SK-N-SH (cell line): Measurements from ENCODE around the gene CHPF2. TPM values are rescaled to one million over a fixed set of nuclear protein-coding genes. Genes with fewer than 3 reads are reported as not detected.

Source experiments
- CTCF ChIA-PET: fragments of 300-600, 350-600 bp; formaldehyde crosslinking; extraction: SDS; loops from one replicate; lab custom pipeline; 2021; lab: Yijun Ruan, JAX
- POLR2A ChIA-PET: fragments of 350-600 bp; sonication (Branson Sonifier 250); formaldehyde crosslinking; extraction: SDS; loops from one replicate; lab custom pipeline; 2020; ENCODE audit warnings: antibody characterized with exemption, inconsistent platforms; lab: Yijun Ruan, JAX
- DNase-seq: peaks from one replicate; pipeline ENCODE4 v3.0.0; 2012
- H2AFZ ChIP-seq: fragments of 200-600 bp; sonication (generic); 2 replicates; pipeline ENCODE4 v1.8.1; 2016; ENCODE audit warnings: antibody characterized with exemption, mild to moderate bottlenecking, low read depth
- H3F3A ChIP-seq: fragments of 200-600 bp; sonication (generic); replicated peaks from 2 replicates; pipeline ENCODE3; 2016; ENCODE audit warnings: antibody characterized with exemption, mild to moderate bottlenecking; ENCODE audit not compliant: insufficient read depth
- H3K27ac ChIP-seq, 2 experiments: fragments of 200-500 bp in 1 of 2; fragments of 200-600 bp in 1 of 2; sonication (Bioruptor generic) in 1 of 2; sonication (generic), shearing (Covaris generic) in 1 of 2; 2 replicates each; pipeline versions ENCODE4 v1.5.1 to v1.6.1; 2014 to 2016; ENCODE audit warnings: low read depth in 2 of 2, inconsistent platforms in 1 of 2, low read length in 1 of 2, mild to moderate bottlenecking in 1 of 2, mixed read lengths in 1 of 2
- H3K27me3 ChIP-seq: fragments of 200-600 bp; sonication (generic), shearing (Covaris generic); 2 replicates; pipeline ENCODE4 v1.6.1; 2016; ENCODE audit warnings: mixed run types; ENCODE audit not compliant: insufficient read depth
- H3K36me3 ChIP-seq, 2 experiments: fragments of 200-500 bp in 1 of 2; fragments of 200-600 bp in 1 of 2; sonication (Bioruptor generic) in 1 of 2; sonication (generic) in 1 of 2; replicated peaks in 1 of 2; 2 replicates each; pipeline versions ENCODE3 to v1.5.1; 2014 to 2016; ENCODE audit warnings: low read length in 1 of 2, mild to moderate bottlenecking in 1 of 2; ENCODE audit not compliant: insufficient read depth in 2 of 2, control insufficient read depth in 1 of 2
- H3K4me1 ChIP-seq, 2 experiments: fragments of 200-500 bp in 1 of 2; fragments of 200-600 bp in 1 of 2; sonication (Bioruptor generic) in 1 of 2; sonication (generic), shearing (Covaris generic) in 1 of 2; 2 replicates each; pipeline versions ENCODE4 v1.5.1 to v1.6.1; 2014 to 2016; ENCODE audit warnings: low read depth in 1 of 2, low read length in 1 of 2, mixed run types in 1 of 2; ENCODE audit not compliant: insufficient read depth in 2 of 2, control insufficient read depth in 1 of 2
- H3K4me2 ChIP-seq: fragments of 200-600 bp; sonication (generic), shearing (Covaris generic); 2 replicates; pipeline ENCODE4 v1.6.1; 2017; ENCODE audit warnings: mixed run types
- H3K4me3 ChIP-seq, 2 experiments: fragments of 200-500 bp in 1 of 2; fragments of 200-600 bp in 1 of 2; sonication (Bioruptor generic) in 1 of 2; sonication (generic), shearing (Covaris generic) in 1 of 2; 2 replicates each; pipeline versions ENCODE4 v1.5.1 to v1.8.1; 2014 to 2016; ENCODE audit warnings: low read depth in 2 of 2, inconsistent platforms in 1 of 2, low read length in 1 of 2, mild to moderate bottlenecking in 1 of 2, mixed read lengths in 1 of 2, moderate library complexity in 1 of 2
- H3K79me2 ChIP-seq: fragments of 200-600 bp; sonication (generic); 2 replicates; pipeline ENCODE4 v1.8.1; 2017; ENCODE audit warnings: mild to moderate bottlenecking; ENCODE audit not compliant: insufficient read depth
- H3K9ac ChIP-seq: fragments of 200-600 bp; sonication (generic); 2 replicates; pipeline ENCODE4 v1.6.1; 2017; ENCODE audit warnings: mixed run types
- H3K9me2 ChIP-seq: fragments of 200-600 bp; sonication (generic); 2 replicates; pipeline ENCODE4 v1.6.1; 2017; ENCODE audit warnings: mixed run types
- H3K9me3 ChIP-seq: fragments of 200-600 bp; sonication (generic); 2 replicates; pipeline ENCODE4 v1.6.1; 2017; ENCODE audit warnings: mixed run types, mild to moderate bottlenecking, moderate library complexity
- H4K20me1 ChIP-seq: fragments of 200-600 bp; sonication (generic); 2 replicates; pipeline ENCODE4 v1.6.1; 2017; ENCODE audit warnings: mild to moderate bottlenecking, mixed run types; ENCODE audit not compliant: insufficient read depth
- CHD2 ChIP-seq: fragments of 150-350 bp; IDR thresholded peaks from 2 replicates; pipeline ENCODE4 v1.6.1; 2018; ENCODE audit warnings: low read length; ENCODE audit not compliant: partially characterized antibody
- EP300 ChIP-seq, 2 experiments: IDR thresholded peaks; 2 replicates each; pipeline versions ENCODE4 v1.4.0 to v1.6.1; 2012; ENCODE audit warnings: borderline replicate concordance in 1 of 2, low read depth in 1 of 2, low read length in 1 of 2
- EZH2phosphoT487 ChIP-seq: fragments of 200-600 bp; sonication (generic); IDR thresholded peaks from 2 replicates; pipeline ENCODE4 v1.6.1; 2017; ENCODE audit warnings: low read depth, mixed run types, mild to moderate bottlenecking, antibody characterized with exemption, moderate library complexity, borderline replicate concordance
- FOXJ3 ChIP-seq: sonication (generic); formaldehyde crosslinking; IDR thresholded peaks from 2 replicates; pipeline ENCODE4 v1.5.1; 2020; ENCODE audit warnings: mild to moderate bottlenecking, missing genetic modification reagents
- FOXM1 ChIP-seq: IDR thresholded peaks from 2 replicates; pipeline ENCODE4 v1.4.0; 2012; ENCODE audit warnings: low read depth, mild to moderate bottlenecking
- GABPA ChIP-seq: IDR thresholded peaks from 2 replicates; pipeline ENCODE4 v1.4.0; 2012; ENCODE audit warnings: low read depth, mild to moderate bottlenecking
- GATA2 ChIP-seq: sonication (generic); formaldehyde crosslinking; IDR thresholded peaks from 2 replicates; pipeline ENCODE4 v1.5.0; 2020; ENCODE audit warnings: mild to moderate bottlenecking, missing genetic modification reagents
- JUND ChIP-seq: IDR thresholded peaks from 2 replicates; pipeline ENCODE4 v1.4.0; 2012
- MEF2A ChIP-seq: IDR thresholded peaks from 2 replicates; pipeline ENCODE4 v1.4.0; 2012; ENCODE audit warnings: low read depth, borderline replicate concordance
- POLR2AphosphoS5 ChIP-seq: IDR thresholded peaks from 2 replicates; pipeline ENCODE4 v1.6.1; 2012; ENCODE audit warnings: low read depth, low read length
- RAD21 ChIP-seq: IDR thresholded peaks from 2 replicates; pipeline ENCODE4 v1.6.1; 2012; ENCODE audit warnings: mild to moderate bottlenecking, low read length
- RFX5 ChIP-seq: IDR thresholded peaks from 2 replicates; pipeline ENCODE4 v1.6.1; 2012; ENCODE audit warnings: mild to moderate bottlenecking, improper control_type of control experiment, low read length
- RXRA ChIP-seq: IDR thresholded peaks from 2 replicates; pipeline ENCODE4 v1.4.0; 2012; ENCODE audit warnings: low read depth, mild to moderate bottlenecking, borderline replicate concordance
- SIN3A ChIP-seq: IDR thresholded peaks from 2 replicates; pipeline ENCODE4 v1.6.1; 2012; ENCODE audit warnings: low read depth, mild to moderate bottlenecking, low read length, moderate library complexity, borderline replicate concordance
- SMC3 ChIP-seq: IDR thresholded peaks from 2 replicates; pipeline ENCODE4 v1.6.1; 2012; ENCODE audit warnings: low read depth, low read length, improper control_type of control experiment
- TAF1 ChIP-seq: IDR thresholded peaks from 2 replicates; pipeline ENCODE4 v1.6.1; 2012; ENCODE audit warnings: low read depth, mild to moderate bottlenecking, low read length, moderate library complexity, borderline replicate concordance
- TCF12 ChIP-seq: IDR thresholded peaks from 2 replicates; pipeline ENCODE4 v1.4.0; 2012
- YY1 ChIP-seq: IDR thresholded peaks from 2 replicates; pipeline ENCODE4 v1.4.0; 2012; ENCODE audit warnings: low read depth, mild to moderate bottlenecking
- WGBS: methylation state at CpG from one replicate; pipeline ENCODE4 v1.1.6; 2017; ENCODE audit warnings: low lambda C conversion rate; 5-methylcytosine and 5-hydroxymethylcytosine counted together
- polyA plus RNA-seq, 3 experiments: library from polyadenylated mRNA; depleted of rRNA; stranded (reverse); fragments of >200 nt; gene quantifications; 2 replicates each; pipeline ENCODE4 v1.2.3, GENCODE V29; 2012

CHPF2 gene
- polyA plus RNA-seq, 1 of the 3 experiments (the other 2 are of a cell fraction): 68.6 TPM

DNA sequence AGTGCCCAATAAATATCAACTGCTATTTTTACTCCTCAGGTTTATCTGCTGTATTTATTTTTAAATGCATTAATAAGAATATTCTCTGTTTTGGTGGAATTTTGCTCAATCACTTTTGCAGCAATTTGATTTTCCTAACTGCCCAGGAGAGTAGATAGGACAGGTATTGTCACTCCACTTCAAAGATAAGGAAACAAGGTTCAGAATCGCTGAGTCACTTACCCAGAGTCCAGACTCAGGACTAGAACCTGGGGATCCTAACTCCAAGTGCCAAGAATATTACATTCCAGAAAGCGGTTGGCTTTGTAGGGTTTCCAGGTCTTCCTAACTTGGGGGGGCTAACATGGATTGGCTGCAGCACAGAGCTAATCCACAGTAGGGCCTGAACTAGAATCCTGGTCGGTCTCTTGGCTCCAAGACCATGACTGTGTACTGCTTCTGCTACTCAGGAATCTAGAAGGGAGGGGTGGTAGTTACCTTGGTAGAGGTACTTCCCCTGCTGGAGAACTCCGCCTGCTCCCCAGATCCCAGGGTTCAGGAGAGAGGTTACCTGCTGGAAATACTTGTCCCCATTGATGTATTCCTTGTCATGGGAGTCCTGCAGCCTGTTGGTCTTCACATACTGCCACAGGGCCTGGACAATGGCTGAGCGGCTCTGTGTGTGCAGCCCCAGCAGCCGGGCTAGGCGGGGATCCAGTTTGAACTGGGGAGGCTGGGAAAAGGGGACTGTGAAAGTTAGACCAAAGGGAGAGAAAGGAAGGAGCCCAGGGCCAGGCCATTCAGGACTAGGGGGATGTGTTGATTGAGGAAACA lies 8.9 kb downstream of the CHPF2 start:
- Histone ChIP-seq H2AFZ (no peak overlapping the region), H3K4me3 (no peak overlapping the region), H3F3A (peaks cover 37% of the 10 kb centered on the region), H3K4me2 (no peak overlapping the region), H3K9me2 (no peaks in the 10 kb centered on the region), H3K36me3 (peaks cover 28 to 68% of the 10 kb centered on the region in 2 experiments), H3K27ac (0 out of 4 replicates have a peak overlapping the region, but pooled peaks of 1 of the 2 experiments have one; percentile 11), H3K27me3 (no peaks in the 10 kb centered on the region), H3K79me2 (peaks cover 46% of the 10 kb centered on the region), H3K9ac (no peak overlapping the region), H4K20me1 (peaks cover 56% of the 10 kb centered on the region), H3K4me1 (peaks cover 14 to 22% of the 10 kb centered on the region in 2 experiments), H3K9me3 (no peaks in the 10 kb centered on the region)
- WGBS: 98% methylated on average over 7 of the region's 7 CpGs
- POLR2A ChIA-PET: no interaction called here
- DNase-seq: no peak
- CTCF ChIA-PET: interaction anchor here (0.6 to 4.3 kb wide), 5 partner anchors 11 to 74 kb away, joined by 3 to 74 read pairs (median 5); no protein-coding TSS in a partner anchor
- TF ChIP-seq TAF1 (no peak), GABPA (no peak)

DNA sequence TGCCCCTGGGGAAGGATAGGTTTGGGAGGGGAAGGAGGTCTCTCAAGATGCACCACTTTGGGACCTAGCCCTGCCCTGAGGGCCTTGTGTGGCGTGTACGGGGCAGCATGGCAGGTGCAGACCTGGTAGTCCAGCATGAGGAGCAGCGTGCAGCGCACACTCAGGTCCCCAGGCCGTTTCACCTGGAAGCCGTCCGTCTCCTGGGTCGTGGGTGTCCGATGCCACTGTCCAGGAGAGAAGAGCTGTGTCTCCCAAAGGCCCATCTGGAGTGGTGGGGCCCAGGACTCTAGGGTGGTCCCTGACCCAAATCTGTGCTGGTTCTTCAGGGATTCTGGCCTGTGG lies 9.4 kb downstream of the CHPF2 start:
- WGBS: 95% methylated on average over 9 of the region's 9 CpGs
- Histone ChIP-seq H3K9me3 (no peaks in the 10 kb centered on the region), H3K79me2 (peaks cover 41% of the 10 kb centered on the region), H3K9ac (no peak overlapping the region), H3K36me3 (peaks cover 22 to 62% of the 10 kb centered on the region in 2 experiments), H4K20me1 (peaks cover 50% of the 10 kb centered on the region), H3K4me1 (peaks cover 20 to 23% of the 10 kb centered on the region in 2 experiments), H3K9me2 (no peaks in the 10 kb centered on the region), H3K27ac (no peak overlapping the region), H2AFZ (no peak overlapping the region), H3K4me3 (no peak overlapping the region), H3F3A (peaks cover 36% of the 10 kb centered on the region), H3K4me2 (no peak overlapping the region), H3K27me3 (no peaks in the 10 kb centered on the region)
- DNase-seq: no peak
- CTCF ChIA-PET: interaction anchor here (0.6 to 4.3 kb wide), 10 partner anchors 9 to 126 kb away, joined by 3 to 74 read pairs (median 3); no protein-coding TSS in a partner anchor
- POLR2A ChIA-PET: interaction anchor here (3.0 kb wide), 1 partner anchor 9 kb away, joined by 18 read pairs; the partner anchor contains the start of gene CHPF2
- TF ChIP-seq CHD2 (no peak), MEF2A (no peak), FOXM1 (no peak), GATA2 (CRISPR knock-in tag) (no peak), SMC3 (no peak), TCF12 (no peak), GABPA (no peak), EP300 (IDR thresholded peaks at IDR 0.05; ENCODE audit: borderline replicate concordance in 1 of 2, low read depth in 1 of 2, low read length in 1 of 2) (no peak), SIN3A (no peak), JUND (no peak), RAD21 (no peak), YY1 (no peak), POLR2AphosphoS5 (no peak), RFX5 (no peak), EZH2phosphoT487 (no peak), RXRA (no peak), FOXJ3 (CRISPR knock-in tag) (no peak)
